ENCODE measurements around the gene TMEM9.

DNA sequence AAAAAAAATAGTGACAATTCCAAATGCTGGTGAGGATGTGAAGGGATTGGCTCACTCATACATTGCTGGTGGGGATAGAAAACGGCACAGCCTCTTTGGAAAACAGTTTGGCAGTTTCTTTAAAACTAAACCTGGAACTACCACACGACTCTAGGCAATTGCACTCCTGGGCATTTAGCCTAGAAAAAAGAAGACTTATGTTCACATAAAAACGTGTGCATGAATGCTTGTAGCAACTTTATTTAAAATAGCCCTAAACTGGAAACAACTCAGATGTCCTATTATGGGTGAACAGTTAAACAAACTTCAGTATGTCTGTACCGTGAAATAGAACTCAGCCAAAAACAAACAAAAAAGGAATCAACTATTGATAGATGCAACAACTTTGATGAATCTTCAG lies 9.4 kb upstream of the TMEM9 start:
- TF ChIP-seq, protein P1, sequence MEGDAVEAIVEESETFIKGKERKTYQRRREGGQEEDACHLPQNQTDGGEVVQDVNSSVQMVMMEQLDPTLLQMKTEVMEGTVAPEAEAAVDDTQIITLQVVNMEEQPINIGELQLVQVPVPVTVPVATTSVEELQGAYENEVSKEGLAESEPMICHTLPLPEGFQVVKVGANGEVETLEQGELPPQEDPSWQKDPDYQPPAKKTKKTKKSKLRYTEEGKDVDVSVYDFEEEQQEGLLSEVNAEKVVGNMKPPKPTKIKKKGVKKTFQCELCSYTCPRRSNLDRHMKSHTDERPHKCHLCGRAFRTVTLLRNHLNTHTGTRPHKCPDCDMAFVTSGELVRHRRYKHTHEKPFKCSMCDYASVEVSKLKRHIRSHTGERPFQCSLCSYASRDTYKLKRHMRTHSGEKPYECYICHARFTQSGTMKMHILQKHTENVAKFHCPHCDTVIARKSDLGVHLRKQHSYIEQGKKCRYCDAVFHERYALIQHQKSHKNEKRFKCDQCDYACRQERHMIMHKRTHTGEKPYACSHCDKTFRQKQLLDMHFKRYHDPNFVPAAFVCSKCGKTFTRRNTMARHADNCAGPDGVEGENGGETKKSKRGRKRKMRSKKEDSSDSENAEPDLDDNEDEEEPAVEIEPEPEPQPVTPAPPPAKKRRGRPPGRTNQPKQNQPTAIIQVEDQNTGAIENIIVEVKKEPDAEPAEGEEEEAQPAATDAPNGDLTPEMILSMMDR (IDR thresholded peaks at IDR 0.05), result no peak
- TF ChIP-seq POLR2A (IDR thresholded peaks at IDR 0.05), result no peak
- TF ChIP-seq EP300 (IDR thresholded peaks at IDR 0.05), result no peak
